Activated naive CD8-positive, alpha-beta T cell (primary cell): ENCODE data around the gene TOR1AIP2.
"Not testable (repeated sequence)": the region's sequence is repeated elsewhere in the genome, so short reads cannot be mapped to it uniquely, and the experiment has no call there.

ENCODE experiments used
- H3K27ac Mint-ChIP-seq: one replicate; pipeline ENCODE4 v1.8.0; 2021; ENCODE audit warnings: mixed read lengths
- H3K27me3 Mint-ChIP-seq: one replicate; pipeline ENCODE4 v1.8.0; 2021; ENCODE audit warnings: mixed read lengths
- H3K36me3 Mint-ChIP-seq: one replicate; pipeline ENCODE4 v1.8.0; 2021; ENCODE audit warnings: mixed read lengths
- H3K4me1 Mint-ChIP-seq: one replicate; pipeline ENCODE4 v1.8.0; 2021; ENCODE audit warnings: low read depth, mixed read lengths
- H3K4me3 Mint-ChIP-seq: one replicate; pipeline ENCODE4 v1.8.0; 2021; ENCODE audit warnings: mild to moderate bottlenecking, mixed read lengths
- H3K9me3 Mint-ChIP-seq: one replicate; pipeline ENCODE4 v1.8.0; 2021; ENCODE audit warnings: low read depth, mixed read lengths

The TOR1AIP2 gene

GRCh38 chr1:179857009-179857408 is 20.6 kb downstream of the TOR1AIP2 start:
- Mint-ChIP-seq H3K36me3 (peaks cover 10% of the 10 kb centered on the region), H3K27me3 (no peaks in the 10 kb centered on the region), H3K4me1 (peaks cover 2% of the 10 kb centered on the region), H3K4me3 (no peak overlapping the region), H3K27ac (no peak overlapping the region), H3K9me3 (no peaks in the 10 kb centered on the region)

- Mint-ChIP-seq H3K36me3 (peaks cover 10% of the 10 kb centered on the region), H3K27ac (no peak overlapping the region)
These were observed 21.3 kb downstream of the TOR1AIP2 start for GRCh38 chr1:179856296-179856695.

GRCh38 chr1:179855831-179856230 is 21.8 kb downstream of the TOR1AIP2 start:
- H3K36me3 Mint-ChIP-seq, result peaks cover 11% of the 10 kb centered on the region
- H3K27me3 Mint-ChIP-seq, H3K9me3 Mint-ChIP-seq, H3K4me3 Mint-ChIP-seq, H3K4me1 Mint-ChIP-seq, H3K27ac Mint-ChIP-seq: not testable (repeated sequence)

More at GRCh38 chr1:179856296-179856695, 21.3 kb downstream of the TOR1AIP2 start:
- Mint-ChIP-seq H3K9me3 (no peaks in the 10 kb centered on the region), H3K4me1 (peaks cover 2% of the 10 kb centered on the region), H3K4me3 (no peak overlapping the region), H3K27me3 (no peaks in the 10 kb centered on the region)

- Mint-ChIP-seq H3K27ac (no peak overlapping the region), H3K27me3 (no peaks in the 10 kb centered on the region), H3K4me1 (peaks cover 2% of the 10 kb centered on the region), H3K9me3 (no peaks in the 10 kb centered on the region), H3K4me3 (no peak overlapping the region), H3K36me3 (peaks cover 13% of the 10 kb centered on the region)
These were observed 24.5 kb downstream of the TOR1AIP2 start for GRCh38 chr1:179853102-179853501.

- Mint-ChIP-seq H3K36me3 (peaks cover 12% of the 10 kb centered on the region), H3K4me3 (no peak overlapping the region), H3K27ac (no peak overlapping the region), H3K4me1 (peaks cover 2% of the 10 kb centered on the region), H3K9me3 (no peaks in the 10 kb centered on the region), H3K27me3 (no peaks in the 10 kb centered on the region)
These were observed 29.4 kb downstream of the TOR1AIP2 start for GRCh38 chr1:179848233-179848632.

- Mint-ChIP-seq H3K36me3 (peaks cover 4% of the 10 kb centered on the region), H3K4me3 (no peak overlapping the region), H3K4me1 (no peaks in the 10 kb centered on the region), H3K9me3 (no peaks in the 10 kb centered on the region), H3K27me3 (no peaks in the 10 kb centered on the region), H3K27ac (no peak overlapping the region)
These were observed 37.5 kb downstream of the TOR1AIP2 start for GRCh38 chr1:179840107-179840506.

GRCh38 chr1:179836686-179837445 is 40.7 kb downstream of the TOR1AIP2 start:
- H3K4me1 Mint-ChIP-seq, H3K9me3 Mint-ChIP-seq, H3K4me3 Mint-ChIP-seq, H3K27ac Mint-ChIP-seq, H3K27me3 Mint-ChIP-seq, H3K36me3 Mint-ChIP-seq: not testable (repeated sequence)

- Mint-ChIP-seq H3K4me1 (peaks cover 20% of the 10 kb centered on the region), H3K4me3 (peak overlapping the region; percentile 15)
These were observed 45.5 kb downstream of the TOR1AIP2 start for GRCh38 chr1:179831852-179832699.

GRCh38 chr1:179831225-179831624 is 46.4 kb downstream of the TOR1AIP2 start:
- peak overlapping the region; percentile 10 for H3K27ac Mint-ChIP-seq
- H3K9me3 Mint-ChIP-seq, result no peaks in the 10 kb centered on the region
- peaks cover 20% of the 10 kb centered on the region for H3K4me1 Mint-ChIP-seq
- H3K27me3 Mint-ChIP-seq, result no peaks in the 10 kb centered on the region
- H3K36me3 Mint-ChIP-seq, result peaks cover 4% of the 10 kb centered on the region
- H3K4me3 Mint-ChIP-seq, result peak overlapping the region; percentile 15

More at GRCh38 chr1:179831852-179832699, 45.5 kb downstream of the TOR1AIP2 start:
- Mint-ChIP-seq H3K9me3 (no peaks in the 10 kb centered on the region), H3K27me3 (no peaks in the 10 kb centered on the region), H3K27ac (peak overlapping the region; percentile 9), H3K36me3 (peaks cover 4% of the 10 kb centered on the region)

- Mint-ChIP-seq H3K36me3 (no peaks in the 10 kb centered on the region), H3K9me3 (no peaks in the 10 kb centered on the region), H3K27me3 (no peaks in the 10 kb centered on the region), H3K27ac (no peak overlapping the region), H3K4me1 (peaks cover 20% of the 10 kb centered on the region), H3K4me3 (no peak overlapping the region)
These were observed 49.0 kb downstream of the TOR1AIP2 start for GRCh38 chr1:179828554-179829110.

GRCh38 chr1:179826626-179827280 is 50.9 kb downstream of the TOR1AIP2 start:
- Mint-ChIP-seq H3K4me1 (peaks cover 10% of the 10 kb centered on the region), H3K36me3 (no peaks in the 10 kb centered on the region), H3K9me3 (no peaks in the 10 kb centered on the region), H3K4me3 (no peak overlapping the region), H3K27me3 (no peaks in the 10 kb centered on the region), H3K27ac (no peak overlapping the region)

GRCh38 chr1:179825798-179826460 is 51.7 kb downstream of the TOR1AIP2 start:
- Mint-ChIP-seq H3K4me3 (no peak overlapping the region), H3K36me3 (no peaks in the 10 kb centered on the region), H3K27me3 (no peaks in the 10 kb centered on the region), H3K27ac (no peak overlapping the region), H3K4me1 (peaks cover 2% of the 10 kb centered on the region), H3K9me3 (no peaks in the 10 kb centered on the region)

- Mint-ChIP-seq H3K27me3 (no peaks in the 10 kb centered on the region), H3K4me3 (no peak overlapping the region), H3K36me3 (no peaks in the 10 kb centered on the region), H3K4me1 (no peaks in the 10 kb centered on the region), H3K9me3 (no peaks in the 10 kb centered on the region), H3K27ac (no peak overlapping the region)
These were observed 52.4 kb downstream of the TOR1AIP2 start for GRCh38 chr1:179825206-179825605.

GRCh38 chr1:179824265-179824664 is 53.3 kb downstream of the TOR1AIP2 start:
- H3K27me3 Mint-ChIP-seq, result no peaks in the 10 kb centered on the region

More at GRCh38 chr1:179824265-179824664, 53.3 kb downstream of the TOR1AIP2 start:
- no peak overlapping the region for H3K4me3 Mint-ChIP-seq
- H3K4me1 Mint-ChIP-seq, result no peaks in the 10 kb centered on the region
- no peaks in the 10 kb centered on the region for H3K36me3 Mint-ChIP-seq
- H3K9me3 Mint-ChIP-seq, result no peaks in the 10 kb centered on the region
- no peak overlapping the region for H3K27ac Mint-ChIP-seq
